SU-DHL-6 (cell line): ENCODE data around the gene CGB7.
"Not testable (repeated sequence)": the region's sequence is repeated elsewhere in the genome, so short reads cannot be mapped to it uniquely, and the experiment has no call there.

ENCODE experiments used
- CTCF ChIP-seq: fragments of 200-600 bp; sonication (generic); IDR thresholded peaks from one replicate; pipeline ENCODE4 v1.5.1; 2017; ENCODE audit warnings: antibody characterized with exemption, mild to moderate bottlenecking, low read length, moderate library complexity; ENCODE audit not compliant: insufficient read depth, poor library complexity, severe bottlenecking
- EZH2phosphoT487 ChIP-seq: fragments of 200-600 bp; sonication (generic), shearing (Covaris generic); conservative IDR thresholded peaks from 2 replicates; pipeline ENCODE4 v1.6.1; 2018; ENCODE audit warnings: mild to moderate bottlenecking, antibody characterized with exemption, low read length, moderate library complexity, mixed read lengths

- not testable (repeated sequence) for TF ChIP-seq CTCF, EZH2phosphoT487
Observed at GRCh38 chr19:49043548-49043947, 14.0 kb downstream of the CGB7 start, which contains the start of gene CGB5.
